ENCODE data around the gene RFLNA.

RFLNA gene

DNA sequence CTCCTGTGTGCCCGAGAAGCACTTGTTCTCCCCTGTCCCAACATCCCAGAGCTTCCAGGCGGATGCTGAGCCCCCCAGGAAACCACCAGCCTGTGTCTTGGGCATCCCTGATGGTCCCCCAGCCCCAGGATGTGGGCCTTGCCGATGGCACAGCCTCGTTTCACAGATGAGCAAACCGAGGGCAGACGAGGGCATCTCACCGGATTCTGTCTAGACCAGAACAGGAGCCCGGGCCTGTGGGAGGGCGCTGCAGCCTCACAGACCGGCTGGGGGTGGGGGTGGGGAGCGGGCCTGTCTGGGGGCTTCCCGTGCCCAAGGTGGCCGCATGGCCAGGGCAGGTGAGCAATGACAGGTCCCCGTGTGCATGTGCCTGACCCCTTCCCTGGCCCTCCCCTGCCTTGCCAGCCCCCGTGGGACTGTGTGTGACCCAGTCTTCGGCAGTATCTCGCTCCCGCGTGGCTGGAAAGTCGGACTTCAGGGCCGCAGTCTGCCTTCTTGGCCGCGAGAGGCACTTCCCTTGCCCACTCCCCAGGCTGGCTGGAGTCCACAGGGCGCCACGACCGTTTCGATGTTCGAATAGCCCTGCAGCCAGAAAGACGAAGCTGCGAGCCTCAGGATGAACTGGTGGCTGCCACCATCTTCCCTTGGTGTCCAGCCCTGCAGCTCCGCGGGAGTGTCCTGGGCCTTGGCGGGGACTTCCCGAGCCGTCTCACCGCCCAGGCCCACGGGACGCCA is 8.9 kb downstream of the RFLNA start:
- DNase-seq (ENCODE audit: low read depth in 2 of 2), result no peak

DNA sequence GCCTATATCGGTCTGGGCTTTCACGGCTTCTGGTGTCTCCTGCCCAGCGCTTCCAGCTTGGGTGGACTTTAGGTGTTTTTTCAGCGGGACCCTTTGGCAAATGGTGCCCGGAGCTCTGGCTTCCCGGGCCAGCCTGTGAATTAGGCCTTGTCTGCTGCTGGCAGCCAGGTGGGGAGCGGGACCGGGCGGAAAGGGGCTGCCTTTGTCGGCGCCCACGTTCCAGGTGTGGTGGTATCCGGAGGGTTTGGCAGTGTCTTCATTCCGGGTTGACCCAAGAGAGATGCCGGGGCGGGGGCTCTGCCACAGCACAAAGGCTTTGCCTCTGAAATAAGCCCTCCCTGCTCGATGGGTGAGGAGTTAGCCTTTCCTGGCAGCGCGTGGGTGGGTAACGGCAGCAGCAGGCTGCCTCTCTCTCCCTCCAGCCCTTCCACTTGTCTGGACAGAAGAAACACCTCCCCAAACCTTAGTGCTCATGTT is 9.5 kb downstream of the RFLNA start:
- no peak for DNase-seq (ENCODE audit: low read depth in 2 of 2)

DNA sequence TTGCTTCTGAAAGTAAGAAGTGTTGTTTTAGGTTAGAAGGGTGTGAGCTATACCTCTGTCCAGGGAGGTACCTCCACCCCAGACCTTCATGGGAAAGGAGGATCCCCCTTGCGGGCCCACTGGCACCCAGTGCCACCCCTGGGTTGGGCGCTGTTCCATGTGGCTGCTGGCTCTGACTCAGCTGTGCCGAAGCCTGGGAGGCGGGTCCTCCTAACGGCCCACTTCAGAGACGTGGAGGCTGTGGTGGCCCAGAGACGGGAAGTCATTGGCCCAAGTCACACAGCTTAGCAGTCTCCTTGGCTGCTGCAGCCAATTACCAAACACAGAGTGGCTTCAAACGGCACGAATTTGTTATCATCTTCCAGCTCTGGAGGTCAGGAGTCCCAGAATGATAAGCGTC is 10.2 kb downstream of the RFLNA start:
- DNase-seq (ENCODE audit: low read depth in 2 of 2), result no peak

DNA sequence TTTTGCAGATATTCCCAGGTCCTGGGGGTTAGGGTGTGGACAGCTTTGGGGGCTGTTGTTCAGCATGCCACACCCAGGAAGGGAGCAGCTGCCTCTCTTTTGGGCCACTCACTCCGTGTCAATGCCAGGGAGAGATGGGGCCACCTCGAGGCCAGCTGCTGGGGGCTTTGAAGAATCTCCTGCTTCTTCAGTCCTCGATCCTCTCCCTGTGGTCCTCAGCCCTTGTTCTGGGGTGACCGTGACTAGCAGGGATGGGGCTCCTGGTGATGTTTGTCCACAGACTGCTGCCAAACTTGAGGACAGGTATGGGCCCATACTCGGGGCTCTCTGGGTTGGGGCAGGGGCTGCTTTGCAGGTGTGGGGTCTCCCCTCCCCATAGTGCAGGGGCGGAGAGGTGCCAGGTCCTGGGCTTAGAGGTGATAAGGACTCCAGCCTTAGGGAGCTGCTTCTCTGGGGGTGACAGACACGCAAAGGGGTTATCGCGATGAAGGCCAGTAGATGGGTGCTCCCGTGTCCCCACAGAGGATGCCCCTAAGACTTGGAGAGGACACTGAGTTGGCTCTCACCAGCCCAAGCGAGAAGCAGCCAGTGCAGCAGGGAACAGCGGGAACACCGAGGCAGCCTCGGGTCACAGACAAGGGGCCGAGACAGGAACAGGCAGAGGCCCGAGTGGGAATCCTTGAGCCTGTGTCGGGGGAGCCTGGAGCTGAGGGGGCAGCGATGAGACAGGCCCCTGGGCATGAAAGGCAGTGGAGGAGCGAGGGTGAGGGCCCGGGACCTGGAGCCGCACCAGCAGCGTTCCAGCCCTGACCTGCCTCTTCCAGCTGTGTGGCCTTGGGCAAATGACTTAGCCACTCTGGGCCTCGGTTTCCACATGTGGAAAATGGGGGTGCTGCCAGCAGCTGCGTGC is 11.1 kb downstream of the RFLNA start:
- no peak for DNase-seq (ENCODE audit: low read depth in 2 of 2)

DNA sequence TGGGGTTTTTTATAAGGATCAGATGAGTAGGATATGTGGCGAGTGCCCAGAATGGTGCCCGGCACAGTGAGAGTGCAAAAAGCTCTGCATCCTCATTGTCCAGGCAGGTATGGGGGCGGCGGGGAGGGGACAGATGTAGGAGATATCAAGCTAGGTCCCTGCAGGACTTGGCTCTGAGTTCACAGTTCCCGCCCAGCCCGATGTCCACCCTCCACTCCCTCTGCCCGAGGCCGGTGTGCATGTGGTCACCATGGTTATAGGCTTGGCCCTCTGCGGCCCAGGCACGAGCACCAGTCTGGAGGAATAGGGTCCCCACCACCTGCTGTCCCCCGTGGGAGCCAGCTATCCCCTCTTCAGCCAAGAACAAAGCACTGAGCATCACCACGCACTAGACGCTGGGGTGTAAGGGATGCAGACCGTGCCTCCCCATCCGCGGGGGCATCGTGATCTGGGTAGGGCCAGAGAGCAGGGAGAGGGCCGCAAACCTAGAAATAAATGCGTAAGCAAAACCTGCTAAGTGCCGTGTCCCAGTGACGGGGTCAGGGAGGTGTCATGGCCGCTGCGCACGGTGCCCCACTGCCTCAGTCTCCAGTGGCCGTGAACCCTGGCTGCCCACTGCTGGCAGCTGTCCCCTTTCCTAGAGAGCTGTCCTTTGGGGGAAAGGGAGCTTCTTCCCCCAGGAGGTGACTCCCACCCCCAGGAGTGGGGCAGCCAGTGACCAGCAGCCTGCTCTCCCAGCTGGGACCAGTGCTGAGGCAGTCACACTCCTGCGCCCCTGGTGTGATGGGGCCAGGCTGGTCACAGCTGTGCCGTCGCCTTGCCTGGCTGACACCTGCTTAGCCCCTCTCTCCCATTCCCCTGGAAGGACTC is 12.0 kb downstream of the RFLNA start:
- DNase-seq (ENCODE audit: low read depth in 2 of 2), result no peak

DNA sequence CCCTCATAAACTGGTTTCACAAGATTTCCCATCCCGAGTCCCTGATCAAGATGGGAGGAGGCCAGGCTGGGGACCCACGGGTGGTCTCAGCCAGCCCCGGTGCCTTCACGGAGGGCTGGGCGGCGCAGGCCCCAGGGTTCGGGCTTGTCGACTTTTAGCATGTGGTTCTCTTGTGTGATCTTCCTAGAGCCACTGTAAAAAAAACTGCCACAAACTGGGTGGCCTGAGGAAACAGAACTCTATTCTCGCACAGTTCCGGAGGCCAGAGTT is 12.6 kb downstream of the RFLNA start:
- no peak for DNase-seq (ENCODE audit: low read depth in 2 of 2)

DNA sequence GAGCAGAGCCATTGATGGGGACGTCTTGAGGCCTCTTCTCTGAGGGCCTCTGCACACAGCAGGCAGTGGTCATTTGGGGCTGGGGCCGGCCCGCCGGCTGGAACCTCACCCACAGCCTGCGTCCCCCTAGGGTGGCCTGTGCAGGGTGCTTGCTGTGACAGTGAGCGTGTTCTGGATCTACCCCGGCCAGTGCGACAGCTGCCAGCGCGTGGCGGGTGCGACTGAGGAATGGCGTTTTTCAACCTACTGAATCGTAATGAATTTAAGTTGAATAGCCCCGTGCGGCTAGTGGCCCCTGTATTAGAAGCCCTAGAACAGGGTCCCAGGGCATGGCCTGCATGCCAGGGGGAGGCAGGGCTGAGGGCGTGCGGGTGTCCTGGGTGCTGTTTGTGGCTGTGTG is 13.8 kb downstream of the RFLNA start:
- no peak for DNase-seq (ENCODE audit: low read depth in 2 of 2)

DNA sequence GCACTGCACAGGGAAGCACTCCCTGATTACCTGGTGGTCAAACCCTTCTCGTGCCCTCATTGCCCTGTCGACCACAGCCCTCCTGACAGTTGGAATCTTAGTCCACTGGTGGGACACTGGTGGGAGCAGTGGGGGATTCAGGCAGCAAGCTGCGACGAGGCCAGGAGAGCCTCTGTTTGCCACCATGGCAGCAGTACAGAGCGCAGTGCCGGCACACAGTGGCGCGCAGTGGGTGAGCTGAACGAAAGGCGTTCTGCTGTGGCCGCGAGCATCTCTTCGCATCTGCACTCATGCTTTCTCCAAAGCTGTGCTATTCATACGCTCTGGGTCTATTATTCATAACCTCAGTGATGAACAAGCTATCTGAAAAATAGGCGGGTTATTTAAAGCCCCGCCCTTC is 14.3 kb downstream of the RFLNA start:
- no peak for DNase-seq (ENCODE audit: low read depth in 2 of 2)

DNA sequence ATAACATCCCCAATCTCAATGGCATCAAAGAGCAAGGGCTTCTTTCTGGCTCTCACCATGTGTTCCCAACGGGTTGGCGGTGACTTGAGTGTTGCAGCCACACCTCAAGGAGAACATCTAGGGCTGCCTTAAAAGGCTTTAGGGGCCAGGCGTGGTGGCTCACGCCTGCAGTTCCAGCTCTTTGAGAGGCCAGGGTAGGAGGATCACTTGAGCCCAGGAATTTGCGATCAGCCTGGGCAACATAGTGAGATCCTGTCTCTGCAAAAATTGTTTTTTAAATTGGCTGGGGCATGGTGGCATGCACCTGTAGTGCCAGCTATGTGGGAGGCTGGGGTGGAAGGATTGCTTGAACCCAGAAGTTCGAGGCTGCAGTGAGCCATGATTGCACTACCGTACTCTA is 14.9 kb downstream of the RFLNA start:
- no peak for DNase-seq (ENCODE audit: low read depth in 2 of 2)

DNA sequence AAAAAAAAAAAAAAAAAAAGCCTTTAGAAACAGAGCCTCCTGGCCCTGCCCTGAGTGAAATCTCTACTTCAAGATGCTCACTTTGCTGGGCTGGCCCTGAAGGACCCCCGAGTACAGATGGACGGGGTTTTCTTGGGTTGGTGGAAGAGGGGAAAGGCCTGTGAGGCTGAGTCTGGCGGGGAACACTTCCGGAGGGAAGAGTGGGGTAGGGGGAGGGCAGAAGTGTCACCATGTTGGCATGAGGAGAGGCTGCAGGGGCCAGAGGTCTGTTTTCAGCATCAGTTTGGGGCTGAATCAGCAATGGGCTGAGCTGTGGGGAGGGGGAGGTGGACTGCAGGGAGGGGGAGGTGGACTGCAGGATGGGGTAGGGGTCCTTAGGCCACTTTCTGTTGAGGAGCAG is 15.3 kb downstream of the RFLNA start:
- no peak for DNase-seq (ENCODE audit: low read depth in 2 of 2)

DNA sequence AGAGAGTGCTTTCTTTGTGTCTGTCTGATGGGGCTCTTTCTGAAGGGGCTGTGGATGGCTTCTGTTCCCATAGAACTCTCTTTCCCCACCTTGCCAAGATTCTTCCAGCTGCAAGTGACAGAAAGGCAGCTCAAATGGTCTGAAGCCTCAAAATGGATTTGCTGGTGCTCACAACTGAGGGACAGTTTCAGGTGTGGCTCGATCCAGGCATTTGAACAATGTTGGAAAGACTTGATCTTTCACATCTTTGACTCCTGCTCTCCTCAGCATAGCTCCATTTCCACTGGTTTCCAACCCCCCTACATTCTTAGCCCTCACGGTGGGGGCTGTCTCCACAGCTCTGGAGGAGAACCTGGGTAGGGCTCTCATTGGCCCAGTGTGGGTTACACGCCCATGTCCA is 15.9 kb downstream of the RFLNA start:
- DNase-seq (ENCODE audit: low read depth in 2 of 2), result no peak

DNA sequence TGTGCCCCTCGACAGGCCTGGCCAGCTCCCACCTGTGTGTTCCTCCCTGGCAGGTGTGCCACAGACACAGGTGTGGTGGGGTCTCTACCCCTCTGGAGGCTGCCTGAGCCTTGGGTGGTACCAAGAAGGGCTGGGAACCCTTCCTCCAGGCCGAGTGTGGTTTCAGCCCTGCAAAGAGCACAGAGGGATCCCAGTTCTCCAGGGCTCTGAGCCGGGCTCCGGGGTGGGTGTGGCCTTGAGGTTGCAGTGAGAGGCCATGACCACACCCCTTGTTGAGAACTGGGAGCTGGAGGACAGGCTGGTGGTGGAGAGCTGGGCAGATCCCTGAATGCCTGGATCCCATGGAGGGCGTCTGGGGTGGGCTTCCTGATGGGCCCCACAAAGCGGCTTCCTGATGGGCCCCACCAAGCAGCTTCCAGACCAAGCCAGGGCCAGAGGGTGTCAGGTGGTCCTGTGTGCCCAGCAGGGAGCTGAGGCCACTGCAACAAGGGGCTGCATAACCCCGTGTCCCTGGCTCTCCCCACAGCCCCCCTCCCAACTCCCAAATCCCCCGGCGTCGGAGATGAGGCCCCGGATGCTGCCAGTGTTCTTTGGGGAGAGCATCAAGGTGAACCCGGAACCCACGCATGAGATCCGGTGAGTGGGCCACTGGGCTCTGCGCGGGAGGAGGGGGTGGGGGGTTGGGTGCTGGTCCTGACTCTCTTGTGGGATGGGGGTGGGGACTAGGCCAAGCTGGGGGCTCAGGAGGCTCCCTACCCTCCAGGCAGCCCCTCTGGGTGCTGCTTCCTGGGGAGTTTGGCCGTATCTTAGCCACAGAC is 16.6 kb downstream of the RFLNA start:
- no peak for DNase-seq (ENCODE audit: low read depth in 2 of 2)

DNA sequence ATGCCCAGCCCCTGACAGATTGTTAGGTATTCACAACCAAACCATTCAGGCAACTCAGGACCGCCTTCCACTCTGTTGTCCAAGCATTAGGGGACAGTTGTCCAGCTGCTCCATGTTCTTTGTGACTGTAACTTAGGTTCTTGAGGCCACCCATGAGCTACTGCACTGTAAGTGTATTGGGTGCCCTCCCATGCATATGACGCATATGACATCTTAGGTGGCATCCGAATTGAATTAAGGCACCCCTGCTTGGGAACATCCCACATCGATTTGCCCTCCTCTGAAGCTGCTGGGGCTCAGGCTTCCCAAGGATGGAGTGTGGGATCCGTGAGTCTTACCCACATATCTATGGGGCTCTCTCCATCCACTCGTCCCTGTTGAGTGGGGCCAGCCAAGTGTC is 17.7 kb downstream of the RFLNA start:
- no peak for DNase-seq (ENCODE audit: low read depth in 2 of 2)

DNA sequence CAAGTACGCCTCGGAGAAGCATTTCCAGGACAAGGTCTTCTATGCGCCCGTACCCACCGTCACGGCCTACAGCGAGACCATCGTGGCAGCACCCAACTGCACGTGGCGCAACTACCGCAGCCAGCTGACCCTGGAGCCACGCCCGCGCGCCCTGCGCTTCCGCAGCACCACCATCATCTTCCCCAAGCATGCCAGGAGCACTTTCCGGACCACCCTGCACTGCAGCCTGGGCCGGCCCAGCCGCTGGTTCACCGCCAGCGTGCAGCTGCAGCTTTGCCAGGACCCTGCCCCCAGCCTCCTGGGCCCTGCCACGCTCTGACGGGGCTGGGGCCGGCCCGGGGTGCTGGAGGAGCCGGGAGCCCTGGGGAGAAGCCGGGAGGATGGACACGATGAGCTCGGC is 19.3 kb downstream of the RFLNA start:
- DNase-seq (ENCODE audit: low read depth in 2 of 2), result no peak

DNA sequence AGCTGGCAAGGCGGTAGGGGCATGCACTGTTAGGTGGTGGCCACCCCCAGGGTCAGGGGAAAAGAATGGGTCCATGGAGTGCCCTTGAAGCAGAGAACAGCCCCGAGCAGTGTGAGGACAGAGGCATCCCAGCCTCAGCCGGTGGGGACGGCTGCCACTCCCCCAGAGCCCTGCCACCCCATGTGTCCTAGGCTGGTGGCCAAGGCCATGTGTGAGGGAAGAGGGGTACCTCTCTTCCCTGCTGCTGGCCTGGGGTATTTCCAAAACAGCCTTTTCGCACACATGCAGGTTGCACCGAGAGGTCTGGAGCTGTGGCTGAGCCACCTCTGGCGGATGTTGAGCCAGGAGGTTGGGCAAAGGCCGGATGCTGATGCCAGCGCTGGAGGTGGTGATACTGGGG is 19.9 kb downstream of the RFLNA start:
- DNase-seq (ENCODE audit: low read depth in 2 of 2), result no peak

DNA sequence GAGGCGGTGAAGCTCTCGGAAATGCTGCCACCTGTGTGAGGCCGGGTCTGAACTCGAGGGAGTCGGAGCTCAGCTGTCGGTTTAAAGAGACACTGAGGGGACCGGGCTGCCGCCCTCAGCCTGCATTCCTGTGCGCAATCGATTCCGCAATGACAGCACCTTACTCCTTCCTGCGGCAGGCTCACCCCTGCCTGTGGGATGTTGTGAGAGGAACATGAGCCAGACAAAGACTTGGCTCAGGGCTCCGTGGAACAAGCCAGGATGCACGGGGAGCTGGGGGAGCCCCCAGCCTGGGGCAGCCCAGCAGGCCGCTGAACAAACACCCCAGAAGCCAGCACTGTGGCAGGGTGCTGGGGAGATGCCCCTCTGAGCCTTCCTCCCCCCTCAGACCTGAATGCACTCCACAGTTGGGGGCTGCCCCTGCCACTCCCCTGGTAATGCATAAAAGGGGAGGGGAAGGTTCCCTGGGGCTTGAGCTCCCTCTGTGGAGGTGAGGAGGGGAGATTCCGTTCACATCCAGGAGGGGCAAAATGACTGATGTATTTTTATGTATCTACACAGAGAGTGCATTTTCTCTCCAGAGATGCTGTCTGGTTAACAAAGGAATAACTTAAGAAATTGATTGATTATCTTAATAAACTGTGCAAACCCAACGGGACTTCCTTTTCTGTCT is 20.6 kb downstream of the RFLNA start:
- no peak for DNase-seq (ENCODE audit: low read depth in 2 of 2)

DNA sequence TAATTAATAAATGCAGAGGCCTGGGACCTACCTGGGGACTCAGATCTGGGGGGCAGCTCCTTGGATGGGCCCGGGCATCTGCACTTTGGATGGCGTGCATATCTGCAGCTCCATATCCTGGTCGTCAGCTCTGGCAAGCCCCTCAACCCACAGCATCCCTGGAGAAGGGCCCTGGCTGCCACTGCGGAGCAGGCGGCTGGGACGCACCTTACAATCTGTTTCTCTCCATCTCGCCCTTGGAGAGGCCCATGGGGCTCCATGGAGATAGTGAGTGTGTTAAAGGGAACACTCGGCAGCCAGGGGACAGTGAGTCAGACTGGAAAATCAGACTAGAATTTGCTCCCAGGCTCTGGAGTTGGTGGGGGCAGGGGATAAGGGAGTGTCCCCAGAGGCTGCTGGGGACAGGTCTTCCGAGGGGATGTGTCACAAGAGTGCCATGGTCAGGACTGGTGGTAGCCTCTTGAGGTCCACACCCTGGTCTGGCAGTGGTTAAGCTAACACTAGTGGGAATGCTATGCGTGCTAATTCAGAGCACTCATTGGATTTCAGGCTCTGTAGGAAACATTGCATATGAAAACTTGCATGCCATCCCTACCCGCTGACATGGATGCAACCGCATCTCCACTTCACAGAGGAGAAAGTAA is 21.5 kb downstream of the RFLNA start:
- DNase-seq (ENCODE audit: low read depth in 2 of 2), result no peak

DNA sequence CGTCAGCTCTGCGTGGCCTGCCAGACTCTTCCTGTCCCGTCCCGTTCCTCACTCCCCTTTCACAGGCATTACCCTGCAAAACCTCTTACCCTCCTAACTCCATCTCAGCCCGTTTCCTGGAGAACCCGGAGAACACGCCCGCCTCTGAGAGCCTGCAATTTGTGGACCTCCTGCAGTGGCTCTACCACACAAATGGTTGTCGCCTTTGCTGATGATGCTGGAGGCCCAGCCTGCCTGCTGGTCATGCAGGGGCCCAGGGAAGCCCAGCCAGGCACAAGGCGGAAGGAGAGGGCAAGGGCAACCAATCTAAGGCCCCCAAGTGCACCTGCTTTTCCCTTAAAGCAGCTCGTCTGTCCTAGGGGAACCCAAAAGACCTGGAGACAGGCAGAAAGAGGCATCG is 22.5 kb downstream of the RFLNA start:
- no peak for DNase-seq (ENCODE audit: low read depth in 2 of 2)

DNA sequence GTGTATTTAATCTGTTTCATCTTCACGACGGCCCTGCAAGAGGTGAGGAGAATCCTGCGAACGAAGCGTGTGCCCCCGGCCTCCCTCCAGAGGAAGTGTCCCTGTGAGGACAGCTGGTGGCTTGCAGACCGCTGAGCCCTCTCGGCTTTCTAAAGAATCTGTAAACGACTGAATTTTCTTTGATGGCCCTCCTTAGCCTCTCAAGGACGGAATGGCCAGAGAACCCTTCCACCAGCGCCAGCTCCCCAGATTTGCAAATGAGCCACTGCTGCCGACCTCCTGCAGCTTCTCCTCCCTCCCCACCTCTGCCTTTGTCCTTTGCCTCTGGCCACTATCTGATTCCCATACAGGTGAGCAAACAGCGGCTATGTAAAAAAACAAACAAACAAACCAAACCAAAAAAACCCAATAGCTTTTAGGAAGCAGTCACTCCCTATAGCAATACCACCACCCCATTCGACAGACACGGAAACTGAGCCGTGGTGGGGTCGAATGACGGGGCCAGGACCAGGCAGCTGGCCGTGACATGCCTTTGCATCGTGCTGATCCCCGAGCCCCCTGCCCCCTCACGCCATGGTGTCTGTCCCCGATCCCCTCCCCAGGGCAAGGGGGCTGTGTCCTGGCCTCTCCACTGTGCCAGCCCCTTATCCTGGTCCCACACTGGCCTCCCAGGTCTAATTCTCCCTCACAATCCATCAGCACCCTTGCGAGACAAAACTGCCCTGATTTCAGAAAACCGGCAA is 23.6 kb downstream of the RFLNA start:
- DNase-seq (ENCODE audit: low read depth in 2 of 2), result no peak

Measured in stimulated activated CD8-positive, alpha-beta memory T cell treated with anti-CD3 and anti-CD28 coated beads, Interleukin-7, amount 100 ng/mL, for 4 hours (primary cell).